Dermis microvascular lymphatic vessel endothelial cell (primary cell): ENCODE results near the gene NLRC5. TPM values are rescaled to one million over a fixed set of nuclear protein-coding genes. Genes with fewer than 3 reads are reported as not detected.
"Not testable (repeated sequence)": the region's sequence is repeated elsewhere in the genome, so short reads cannot be mapped to it uniquely, and the experiment has no call there.

ENCODE experiments used
- DNase-seq, 2 donors: peaks; one replicate each; pipeline versions ENCODE4 v3.0.0 to v3.0.0-alpha.2; 2010; ENCODE audit warnings: low read depth in 2 of 2
- total RNA-seq: library from RNA; depleted of rRNA; stranded (reverse); fragments of >200 nt; gene quantifications from 2 replicates; pipeline ENCODE4 v1.2.1, GENCODE V29; 2014

The NLRC5 gene
- total RNA-seq, 1 donor from 2014 or later, result 16.7 TPM

- no peak for DNase-seq
Measured at GRCh38 chr16:56960681-56961281, 28.6 kb upstream of the NLRC5 start.

GRCh38 chr16:56961386-56961785 lies 28.0 kb upstream of the NLRC5 start:
- DNase-seq, result peak; percentile 34 to 47

- peak; percentile 27 to 59 for DNase-seq
Measured at GRCh38 chr16:56961851-56962281, 27.5 kb upstream of the NLRC5 start, which contains the start of gene CETP. TSS of gene CETP (plus strand) at chr16:56961950. CDS start at chr16:56961980, 30 bp downstream.

GRCh38 chr16:56964243-56965148 lies 24.9 kb upstream of the NLRC5 start:
- peak; percentile 59 to 81 for DNase-seq

GRCh38 chr16:56965149-56966092 lies 23.9 kb upstream of the NLRC5 start:
- DNase-seq, result peak in 1 of 2 donors; percentile 38

- no peak for DNase-seq
Measured at GRCh38 chr16:56966093-56966475, 23.3 kb upstream of the NLRC5 start.

- no peak for DNase-seq
Measured at GRCh38 chr16:56967733-56968132, 21.6 kb upstream of the NLRC5 start.

- no peak for DNase-seq
Measured at GRCh38 chr16:56969769-56970168, 19.6 kb upstream of the NLRC5 start.

GRCh38 chr16:56970934-56971767 lies 18.2 kb upstream of the NLRC5 start:
- no peak for DNase-seq

GRCh38 chr16:56971768-56972043 lies 17.7 kb upstream of the NLRC5 start:
- no peak for DNase-seq

- DNase-seq, result no peak
Measured at GRCh38 chr16:56972403-56973293, 16.7 kb upstream of the NLRC5 start.

- DNase-seq, result no peak
Measured at GRCh38 chr16:56973294-56973689, 16.1 kb upstream of the NLRC5 start.

- not testable (repeated sequence) for DNase-seq
Measured at GRCh38 chr16:56973899-56974298, 15.5 kb upstream of the NLRC5 start.

GRCh38 chr16:56974549-56975300 lies 14.6 kb upstream of the NLRC5 start:
- DNase-seq, result no peak

GRCh38 chr16:56975714-56976113 lies 13.6 kb upstream of the NLRC5 start:
- DNase-seq, result no peak

- DNase-seq, result no peak
Measured at GRCh38 chr16:56977216-56977615, 12.1 kb upstream of the NLRC5 start.

GRCh38 chr16:56977823-56978430 lies 11.4 kb upstream of the NLRC5 start:
- no peak for DNase-seq

- no peak for DNase-seq
Measured at GRCh38 chr16:56980201-56980535, 9.2 kb upstream of the NLRC5 start.
